ENCODE data around the gene CEP112.

DNA sequence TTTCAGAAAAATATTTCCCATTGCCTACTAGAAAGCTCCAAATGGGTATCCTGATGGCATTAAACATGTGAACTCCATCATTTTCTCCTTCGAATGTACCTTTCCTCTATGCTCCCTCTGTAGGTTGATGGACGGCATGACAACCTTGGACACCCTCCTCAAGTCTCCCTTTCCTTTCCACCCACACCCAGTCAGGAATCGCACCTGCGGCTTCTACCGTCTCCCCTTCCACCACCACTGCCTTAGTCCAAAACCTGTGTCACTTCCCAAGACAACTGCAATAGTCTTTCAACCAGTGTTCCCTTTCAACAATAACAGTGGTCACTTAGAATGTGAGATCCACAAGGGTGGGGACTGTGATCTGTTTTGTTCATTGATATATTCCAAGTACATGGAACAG, 397.4 kb downstream of the CEP112 start:
- TF ChIP-seq CTCF (IDR thresholded peaks at IDR 0.05; ENCODE audit: insufficient read depth, low read depth, low read length) (peak; percentile 49), EZH2 (IDR thresholded peaks at IDR 0.05; ENCODE audit: insufficient read depth, low read length) (no peak)

All from astrocyte (in vitro differentiated cells and primary cell).